Activated CD4-positive, alpha-beta T cell treated with anti-CD3 and anti-CD28 coated beads, Interleukin-2, amount 10 ng/mL, durations not matched to agents 24 days and 14 days (primary cell): ENCODE data around the gene BCAP31. TPM values are rescaled to one million over a fixed set of nuclear protein-coding genes. Genes with fewer than 3 reads are reported as not detected.
A peak's percentile ranks its signal among the peaks of the same experiment; 100 is the strongest.

Experiments used
- DNase-seq: peaks from one replicate; pipeline ENCODE4 v3.0.0; 2022
- H3K27ac Mint-ChIP-seq: one replicate; pipeline ENCODE4 v1.8.0; 2022; ENCODE audit warnings: mild to moderate bottlenecking, mixed read lengths
- H3K27me3 Mint-ChIP-seq: one replicate; pipeline ENCODE4 v1.8.0; 2022; ENCODE audit warnings: mixed read lengths
- H3K36me3 Mint-ChIP-seq: one replicate; pipeline ENCODE4 v1.8.0; 2022; ENCODE audit warnings: low read depth, mild to moderate bottlenecking, mixed read lengths
- H3K4me1 Mint-ChIP-seq: one replicate; pipeline ENCODE4 v1.8.0; 2021; ENCODE audit warnings: mixed read lengths
- H3K4me3 Mint-ChIP-seq: one replicate; pipeline ENCODE4 v1.8.0; 2022; ENCODE audit warnings: mild to moderate bottlenecking, moderate library complexity, mixed read lengths
- H3K9me3 Mint-ChIP-seq: one replicate; pipeline ENCODE4 v1.8.0; 2021; ENCODE audit warnings: mixed read lengths
- intact Hi-C: fragments of 100-400 bp; cut with micrococcal nuclease; formaldehyde crosslinking; loops from one replicate; pipeline ENCODE4 v1.15.1; 2023
- total RNA-seq: library from RNA; stranded (reverse); gene quantifications from 2 replicates; pipeline ENCODE4 v1.2.3, GENCODE V29; 2022

BCAP31 gene
- 154 and 157 TPM in 2 replicates for total RNA-seq

GRCh38 chrX:153724252-153725038 is at the start of gene BCAP31, which contains the start of gene ABCD1:
BCAP31 (minus strand) TSS chrX:153724387; CDS start chrX:153723244, 1,143 bp downstream.
ABCD1 (plus strand) TSS chrX:153724856; CDS start chrX:153725267, 411 bp downstream.
- H3K27ac Mint-ChIP-seq = peak within 1 kb of the TSS; percentile 89
- H3K4me1 Mint-ChIP-seq = peaks cover 14% of the 10 kb centered on the region
- peaks cover 12% of the 10 kb centered on the region for H3K36me3 Mint-ChIP-seq
- H3K27me3 Mint-ChIP-seq = no peaks in the 10 kb centered on the region
- H3K9me3 Mint-ChIP-seq = no peaks in the 10 kb centered on the region
- intact Hi-C loops = loop anchor here (2.0 to 5.0 kb wide), 5 partner anchors 37 to 252 kb away; partner anchors contain the start of genes ARHGAP4, CCNQ, HAUS7 and HCFC1
- DNase-seq = peak; percentile 97
- H3K4me3 Mint-ChIP-seq = peak within 1 kb of the TSS; percentile 90

- Mint-ChIP-seq H3K36me3 (no peaks in the 10 kb centered on the region), H3K9me3 (no peaks in the 10 kb centered on the region), H3K4me3 (no peak overlapping the region), H3K27ac (no peak overlapping the region), H3K4me1 (no peaks in the 10 kb centered on the region), H3K27me3 (no peaks in the 10 kb centered on the region)
- no peak for DNase-seq
- intact Hi-C loops = no loop called here
Measured at GRCh38 chrX:153773218-153773611, 49.0 kb upstream of the BCAP31 start.

GRCh38 chrX:153772316-153773217 is 48.4 kb upstream of the BCAP31 start:
- Mint-ChIP-seq H3K4me1 (no peaks in the 10 kb centered on the region), H3K27me3 (no peaks in the 10 kb centered on the region), H3K36me3 (no peaks in the 10 kb centered on the region), H3K27ac (no peak overlapping the region), H3K4me3 (no peak overlapping the region), H3K9me3 (no peaks in the 10 kb centered on the region)
- intact Hi-C loops = no loop called here
- DNase-seq = no peak

GRCh38 chrX:153771415-153772315 is 47.5 kb upstream of the BCAP31 start:
- Mint-ChIP-seq H3K4me1 (no peaks in the 10 kb centered on the region), H3K4me3 (no peak overlapping the region), H3K27me3 (no peaks in the 10 kb centered on the region), H3K27ac (no peak overlapping the region), H3K9me3 (no peaks in the 10 kb centered on the region), H3K36me3 (no peaks in the 10 kb centered on the region)
- intact Hi-C loops = no loop called here
- DNase-seq = no peak

- intact Hi-C loops = no loop called here
- H3K9me3 Mint-ChIP-seq = no peaks in the 10 kb centered on the region
Measured at GRCh38 chrX:153770601-153771414, 46.6 kb upstream of the BCAP31 start.

GRCh38 chrX:153769865-153770600 is 45.8 kb upstream of the BCAP31 start:
- H3K9me3 Mint-ChIP-seq = no peaks in the 10 kb centered on the region
- H3K4me1 Mint-ChIP-seq = peaks cover 2% of the 10 kb centered on the region
- no peaks in the 10 kb centered on the region for H3K36me3 Mint-ChIP-seq
- H3K27ac Mint-ChIP-seq = no peak overlapping the region
- H3K4me3 Mint-ChIP-seq = no peak overlapping the region
- no peaks in the 10 kb centered on the region for H3K27me3 Mint-ChIP-seq
- no peak for DNase-seq
- intact Hi-C loops = no loop called here

More at GRCh38 chrX:153770601-153771414, 46.6 kb upstream of the BCAP31 start:
- no peaks in the 10 kb centered on the region for H3K27me3 Mint-ChIP-seq
- DNase-seq = no peak
- peaks cover 2% of the 10 kb centered on the region for H3K4me1 Mint-ChIP-seq
- H3K4me3 Mint-ChIP-seq = no peak overlapping the region
- H3K27ac Mint-ChIP-seq = no peak overlapping the region
- no peaks in the 10 kb centered on the region for H3K36me3 Mint-ChIP-seq

GRCh38 chrX:153769158-153769864 is 45.1 kb upstream of the BCAP31 start:
- Mint-ChIP-seq H3K4me3 (no peak overlapping the region), H3K9me3 (no peaks in the 10 kb centered on the region), H3K27me3 (no peaks in the 10 kb centered on the region), H3K27ac (no peak overlapping the region), H3K4me1 (peaks cover 2% of the 10 kb centered on the region), H3K36me3 (no peaks in the 10 kb centered on the region)
- DNase-seq = no peak
- intact Hi-C loops = no loop called here

- H3K27me3 Mint-ChIP-seq = no peaks in the 10 kb centered on the region
- H3K36me3 Mint-ChIP-seq = no peaks in the 10 kb centered on the region
- intact Hi-C loops = no loop called here
- H3K4me1 Mint-ChIP-seq = peaks cover 6% of the 10 kb centered on the region
- DNase-seq = no peak
- H3K27ac Mint-ChIP-seq = no peak overlapping the region
- H3K4me3 Mint-ChIP-seq = no peak overlapping the region
- no peaks in the 10 kb centered on the region for H3K9me3 Mint-ChIP-seq
Measured at GRCh38 chrX:153768311-153769157, 44.3 kb upstream of the BCAP31 start.

- Mint-ChIP-seq H3K27ac (no peak overlapping the region), H3K9me3 (no peaks in the 10 kb centered on the region), H3K27me3 (no peaks in the 10 kb centered on the region), H3K36me3 (no peaks in the 10 kb centered on the region), H3K4me1 (peaks cover 6% of the 10 kb centered on the region), H3K4me3 (no peak overlapping the region)
- DNase-seq = no peak
- intact Hi-C loops = no loop called here
Measured at GRCh38 chrX:153767674-153768055, 43.5 kb upstream of the BCAP31 start.

- Mint-ChIP-seq H3K9me3 (no peaks in the 10 kb centered on the region), H3K27ac (peak overlapping the region; percentile 24), H3K4me3 (no peak overlapping the region), H3K27me3 (no peaks in the 10 kb centered on the region), H3K36me3 (no peaks in the 10 kb centered on the region), H3K4me1 (peaks cover 6% of the 10 kb centered on the region)
- intact Hi-C loops = no loop called here
- DNase-seq = no peak
Measured at GRCh38 chrX:153766871-153767673, 42.9 kb upstream of the BCAP31 start.
